Kidney epithelial cell (primary cell): Measurements from ENCODE around the gene SLC12A7. TPM values are rescaled to one million over a fixed set of nuclear protein-coding genes. Genes with fewer than 3 reads are reported as not detected.

Experiments used
- DNase-seq: peaks from one replicate; pipeline ENCODE4 v3.0.0-alpha.2; 2010; ENCODE audit warnings: low read depth
- H3K27me3 ChIP-seq: 2 replicates; pipeline ENCODE4 v1.6.0; 2011; ENCODE audit warnings: low read length; ENCODE audit not compliant: control insufficient read depth, insufficient read depth
- H3K36me3 ChIP-seq: 2 replicates; pipeline ENCODE4 v1.5.1; 2011; ENCODE audit warnings: low read length; ENCODE audit not compliant: control insufficient read depth, insufficient read depth
- H3K4me3 ChIP-seq: 2 replicates; pipeline ENCODE4 v1.5.1; 2011; ENCODE audit warnings: low read depth, mild to moderate bottlenecking, control low read depth, low read length
- total RNA-seq: library from RNA; depleted of rRNA; stranded (reverse); fragments of >200 nt; gene quantifications from 2 replicates; pipeline ENCODE4 v1.2.3, GENCODE V29; 2015
- TF ChIP-seq, protein P1 (sequence below): IDR thresholded peaks from 2 replicates; pipeline ENCODE4 v1.5.1; 2011; ENCODE audit warnings: mild to moderate bottlenecking, moderate library complexity, low read length, control low read depth, inconsistent platforms; ENCODE audit not compliant: insufficient read depth, poor library complexity, severe bottlenecking

Gene SLC12A7
- total RNA-seq, 1 donor from 2014 or later: 50.3 TPM

DNA sequence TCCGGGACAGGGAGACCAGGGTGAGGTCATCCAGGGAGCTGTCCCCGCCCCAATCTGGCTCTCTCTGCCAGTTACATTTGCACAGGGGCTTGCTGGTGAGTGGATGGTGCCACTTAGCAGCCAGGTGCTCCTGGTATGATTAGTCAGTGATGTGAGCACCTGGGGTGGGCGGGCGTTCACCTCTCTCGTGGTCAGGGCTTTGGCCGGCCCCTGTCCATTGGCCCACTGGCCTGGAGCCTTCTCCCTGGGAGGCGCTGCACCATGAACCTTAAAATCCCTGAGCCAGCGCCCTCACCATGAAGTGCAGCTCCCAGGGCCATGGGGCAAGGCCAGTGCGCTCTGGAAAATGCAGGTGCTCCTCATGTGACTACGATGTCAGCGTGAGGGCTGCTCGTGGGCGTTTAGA is 101.2 kb downstream of the SLC12A7 start:
- Histone ChIP-seq H3K36me3 (no peaks in the 10 kb centered on the region), H3K4me3 (no peak overlapping the region), H3K27me3 (peaks cover 67% of the 10 kb centered on the region)
- DNase-seq: no peak
- TF ChIP-seq, protein P1, sequence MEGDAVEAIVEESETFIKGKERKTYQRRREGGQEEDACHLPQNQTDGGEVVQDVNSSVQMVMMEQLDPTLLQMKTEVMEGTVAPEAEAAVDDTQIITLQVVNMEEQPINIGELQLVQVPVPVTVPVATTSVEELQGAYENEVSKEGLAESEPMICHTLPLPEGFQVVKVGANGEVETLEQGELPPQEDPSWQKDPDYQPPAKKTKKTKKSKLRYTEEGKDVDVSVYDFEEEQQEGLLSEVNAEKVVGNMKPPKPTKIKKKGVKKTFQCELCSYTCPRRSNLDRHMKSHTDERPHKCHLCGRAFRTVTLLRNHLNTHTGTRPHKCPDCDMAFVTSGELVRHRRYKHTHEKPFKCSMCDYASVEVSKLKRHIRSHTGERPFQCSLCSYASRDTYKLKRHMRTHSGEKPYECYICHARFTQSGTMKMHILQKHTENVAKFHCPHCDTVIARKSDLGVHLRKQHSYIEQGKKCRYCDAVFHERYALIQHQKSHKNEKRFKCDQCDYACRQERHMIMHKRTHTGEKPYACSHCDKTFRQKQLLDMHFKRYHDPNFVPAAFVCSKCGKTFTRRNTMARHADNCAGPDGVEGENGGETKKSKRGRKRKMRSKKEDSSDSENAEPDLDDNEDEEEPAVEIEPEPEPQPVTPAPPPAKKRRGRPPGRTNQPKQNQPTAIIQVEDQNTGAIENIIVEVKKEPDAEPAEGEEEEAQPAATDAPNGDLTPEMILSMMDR: no peak

DNA sequence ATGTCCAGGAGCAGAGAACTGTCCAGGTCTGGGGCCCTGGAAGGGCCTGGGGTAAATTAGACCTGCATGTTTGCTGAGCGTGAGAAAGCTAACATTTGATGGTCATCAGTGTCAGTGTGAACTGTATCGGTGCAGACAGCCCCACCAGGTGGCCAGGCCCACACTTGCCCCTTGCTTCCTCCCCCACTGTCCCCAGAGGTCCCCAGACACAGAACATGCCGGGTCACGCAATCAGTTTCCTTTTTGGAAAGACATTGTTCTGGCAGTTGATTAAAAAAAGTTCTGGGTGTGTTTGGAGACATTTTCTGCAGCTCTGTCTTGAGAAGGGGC is 101.7 kb downstream of the SLC12A7 start:
- TF ChIP-seq, protein P1: no peak
- no peaks in the 10 kb centered on the region for H3K36me3 ChIP-seq
- no peak for DNase-seq
- no peak overlapping the region for H3K4me3 ChIP-seq
- peaks cover 72% of the 10 kb centered on the region for H3K27me3 ChIP-seq

DNA sequence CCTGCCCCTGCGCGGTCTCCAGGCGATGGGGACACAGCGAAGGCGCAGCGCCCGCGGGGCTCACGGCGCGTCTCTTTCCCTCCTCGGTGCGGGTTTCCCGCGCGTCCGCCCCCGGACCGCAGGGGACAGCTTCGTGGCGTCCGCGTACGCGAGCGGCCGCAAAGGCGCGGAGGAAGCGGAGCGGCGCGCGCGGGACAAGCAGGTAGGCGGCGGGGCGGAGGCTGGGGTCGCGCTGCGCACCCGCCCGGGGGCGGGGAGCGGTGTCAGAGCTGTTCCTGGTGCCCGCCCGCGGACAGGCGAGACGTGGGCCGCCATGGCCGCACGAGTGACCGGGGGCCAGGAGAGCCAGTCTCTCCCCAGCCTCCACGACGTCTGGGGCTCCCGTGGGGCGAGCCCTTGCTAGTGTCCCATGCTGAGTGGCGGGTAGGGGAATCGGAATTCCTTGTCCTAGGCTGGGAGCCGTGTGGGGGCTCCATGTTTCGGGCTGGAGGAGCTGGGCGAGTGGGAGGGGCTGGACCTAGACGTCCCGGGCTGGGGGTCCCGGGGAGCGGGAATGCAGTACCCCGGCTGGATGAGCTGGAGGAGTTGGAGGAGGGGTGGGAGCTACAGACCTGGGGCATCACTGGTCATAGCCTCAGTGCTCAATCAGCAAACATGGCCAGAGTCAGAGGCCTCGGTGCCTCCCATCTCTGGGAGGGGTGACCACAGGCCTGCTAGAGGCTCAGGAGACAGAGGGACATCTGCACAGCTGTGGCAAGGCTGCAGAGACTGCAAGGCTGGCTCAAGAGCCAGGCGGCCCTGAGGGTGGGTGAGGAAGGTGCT is 102.3 kb downstream of the SLC12A7 start:
- no peak for DNase-seq
- Histone ChIP-seq H3K36me3 (no peaks in the 10 kb centered on the region), H3K4me3 (no peak overlapping the region), H3K27me3 (peaks cover 75% of the 10 kb centered on the region)
- TF ChIP-seq, protein P1: no peak

DNA sequence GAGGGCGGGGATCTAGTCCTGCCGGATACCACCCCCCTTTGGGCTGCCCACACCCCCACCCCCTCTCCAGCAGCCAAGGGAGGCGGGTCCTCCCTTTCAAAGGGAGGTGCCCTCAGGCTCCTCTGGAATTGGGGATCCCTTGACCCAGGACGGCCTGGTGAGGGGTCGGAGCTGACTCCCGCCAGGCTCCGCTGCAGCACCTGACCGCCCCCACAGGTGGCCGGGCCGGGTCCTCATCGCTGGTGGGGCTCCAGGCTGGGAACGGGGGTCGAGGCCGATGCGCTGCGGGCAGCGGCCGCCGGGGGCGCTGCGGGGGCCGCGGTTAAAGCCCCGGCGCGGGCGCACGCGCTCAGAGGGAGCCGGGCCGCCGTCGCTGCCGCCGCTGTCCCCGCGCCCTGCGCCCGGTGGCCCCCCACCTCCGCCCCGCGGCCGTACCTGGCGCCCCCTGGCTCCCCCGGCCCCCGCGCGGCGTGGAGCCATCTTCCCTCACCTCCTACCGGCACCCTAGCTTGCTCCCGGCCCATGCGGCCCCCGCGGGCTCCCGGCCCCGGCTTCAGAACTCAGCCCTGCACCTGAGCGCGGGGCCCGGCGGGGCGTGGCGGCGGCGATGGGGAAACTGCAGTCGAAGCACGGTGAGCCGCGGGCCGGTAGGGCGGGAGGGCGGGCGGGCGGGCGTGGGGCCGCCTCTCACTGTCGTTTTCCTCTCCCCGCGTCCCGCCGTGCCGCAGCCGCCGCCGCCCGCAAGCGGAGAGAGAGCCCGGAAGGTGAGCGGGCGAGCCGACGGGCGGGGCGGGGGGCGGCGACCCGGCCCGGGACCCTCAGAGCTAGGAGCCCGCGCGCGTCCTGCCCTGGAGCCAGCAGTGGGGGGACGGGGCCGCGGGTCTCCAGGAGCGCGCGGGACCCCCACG is 103.2 kb downstream of the SLC12A7 start, which contains the start of gene NKD2:
TSS of gene NKD2 (plus strand) at position 352 of the 908 bp plus-strand sequence. CDS start at position 608, 256 bp downstream.
- no peak for DNase-seq
- H3K36me3 ChIP-seq: no peaks in the 10 kb centered on the region
- peak within 1 kb of the TSS; percentile 14 for H3K4me3 ChIP-seq
- peaks cover 84% of the 10 kb centered on the region for H3K27me3 ChIP-seq
- TF ChIP-seq, protein P1: peak; percentile 23

DNA sequence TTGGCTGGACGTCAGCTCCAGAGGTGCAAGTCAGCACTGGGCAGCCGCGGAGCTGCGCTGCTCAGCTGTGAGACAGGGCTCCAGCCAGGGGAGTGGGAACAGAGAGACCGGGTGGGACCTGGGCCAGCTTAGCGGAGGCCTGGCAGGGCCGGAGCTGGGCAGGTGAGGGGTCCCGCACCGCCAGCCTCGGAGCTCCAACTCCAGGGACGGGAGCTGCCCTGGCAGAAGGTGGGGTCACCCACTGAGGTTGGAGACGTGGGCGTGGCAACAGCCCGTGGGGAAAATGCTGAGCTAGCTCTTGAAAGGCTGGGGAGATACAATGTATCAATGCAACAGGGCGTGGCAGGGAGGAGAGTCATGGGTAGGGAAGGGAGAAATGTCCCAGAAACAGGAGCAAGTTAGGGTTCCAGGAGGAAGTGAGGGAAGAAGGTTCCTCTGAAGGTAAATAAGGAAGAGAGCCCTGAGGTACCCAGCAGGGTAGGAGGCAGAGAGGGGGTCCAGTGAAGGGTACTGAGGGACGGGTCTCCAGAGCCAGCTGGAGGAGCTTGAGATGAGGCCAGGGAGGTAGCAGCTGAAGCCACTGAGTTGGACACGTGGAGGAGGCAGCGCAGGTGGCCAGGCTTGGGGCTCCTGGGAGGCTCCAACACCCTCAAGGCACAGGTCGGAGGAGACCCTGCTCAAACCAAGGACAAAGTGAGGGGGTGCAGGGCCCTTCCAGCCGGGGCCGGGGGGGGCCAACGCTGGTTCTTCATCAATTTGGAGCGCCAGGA is 104.0 kb downstream of the SLC12A7 start:
- DNase-seq: no peak
- no peaks in the 10 kb centered on the region for H3K36me3 ChIP-seq
- H3K27me3 ChIP-seq: peaks cover 84% of the 10 kb centered on the region
- TF ChIP-seq, protein P1: no peak
- no peak overlapping the region for H3K4me3 ChIP-seq
